ENCODE results near the gene UMAD1.
A peak's percentile ranks its signal among the peaks of the same experiment; 100 is the strongest.

The UMAD1 gene

GRCh38 chr7:7736671-7737070 lies 96.1 kb downstream of the UMAD1 start:
- DNase-seq: no peak

DNA sequence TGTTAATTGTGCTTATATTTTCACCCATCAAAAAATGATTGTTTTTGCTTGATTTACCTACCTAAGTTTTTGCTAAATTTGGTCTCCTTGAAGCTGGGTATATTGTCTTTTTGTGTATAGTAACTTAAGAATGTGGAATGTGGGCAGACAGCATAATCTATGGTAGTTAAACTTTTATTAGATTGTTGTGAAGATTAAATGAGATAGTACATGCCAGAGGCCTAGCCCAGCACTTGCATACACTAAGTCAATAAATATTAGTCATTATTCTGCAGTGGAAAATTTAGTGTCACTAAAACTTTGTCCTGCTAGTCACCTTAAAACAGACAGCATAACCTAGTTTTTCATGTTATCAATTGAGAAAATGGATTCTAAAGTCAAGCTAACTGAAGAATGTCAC lies 97.1 kb downstream of the UMAD1 start:
- DNase-seq: no peak

- no peak for DNase-seq
Observed at GRCh38 chr7:7738177-7738576, 97.6 kb downstream of the UMAD1 start.

DNA sequence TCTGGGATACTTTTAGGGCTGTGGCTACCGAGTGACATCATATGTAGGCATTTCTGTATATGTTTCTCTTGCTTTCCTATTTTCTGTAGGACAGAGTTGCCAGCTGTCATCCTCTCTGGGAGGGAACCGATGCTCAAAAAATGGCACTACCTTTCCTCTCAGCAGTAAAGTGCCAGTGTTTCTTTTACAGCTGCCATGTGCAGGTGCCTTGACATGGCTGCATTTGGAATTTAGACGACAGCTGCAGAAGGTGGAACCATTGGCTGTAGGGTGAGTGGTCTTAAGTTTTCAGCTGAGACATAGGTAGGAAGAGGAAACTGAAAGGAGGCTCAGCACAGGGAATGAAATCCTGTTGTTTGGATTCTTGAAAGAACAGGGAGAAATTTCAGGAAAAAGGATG lies 98.1 kb downstream of the UMAD1 start:
- DNase-seq: no peak

- DNase-seq: no peak
Observed at GRCh38 chr7:7739204-7740036, 98.9 kb downstream of the UMAD1 start.

DNA sequence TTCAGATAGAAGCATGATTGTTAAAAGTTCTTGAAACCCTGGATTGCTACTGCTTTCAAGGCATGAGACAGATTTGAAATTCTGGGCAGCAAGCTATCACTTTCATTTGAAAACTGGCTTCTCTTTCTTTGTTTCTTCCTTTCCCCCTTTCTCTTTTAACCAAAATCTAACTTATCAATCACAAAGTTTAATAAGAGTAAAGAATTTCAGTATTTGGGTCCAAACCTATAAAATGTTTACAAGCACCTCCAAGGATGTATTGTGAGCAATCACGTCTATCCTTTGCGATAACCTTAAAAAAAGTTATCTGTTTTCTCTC lies 99.4 kb downstream of the UMAD1 start:
- no peak for DNase-seq

DNA sequence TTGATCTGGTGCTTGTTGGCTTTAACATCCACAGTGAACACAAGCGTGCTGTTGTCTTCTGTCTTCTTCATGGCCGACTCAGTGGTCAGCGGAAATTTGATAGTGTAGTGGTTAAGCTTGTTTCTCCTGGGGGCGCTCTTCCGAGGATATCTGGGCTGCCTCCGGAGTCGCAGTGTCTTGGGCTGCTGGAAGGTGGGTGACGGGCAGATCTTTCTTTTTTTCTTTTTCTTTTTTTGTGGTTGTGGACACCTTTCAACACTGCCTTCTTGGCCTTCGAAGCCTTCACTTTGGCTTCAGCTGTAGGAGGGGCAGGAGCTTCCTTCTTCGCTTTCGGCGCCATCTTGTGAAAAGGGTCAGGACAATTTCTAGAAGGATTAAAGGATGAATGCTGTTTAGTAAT lies 101.7 kb downstream of the UMAD1 start:
- DNase-seq: no peak

- DNase-seq: no peak
Observed at GRCh38 chr7:7745258-7745657, 104.7 kb downstream of the UMAD1 start.

DNA sequence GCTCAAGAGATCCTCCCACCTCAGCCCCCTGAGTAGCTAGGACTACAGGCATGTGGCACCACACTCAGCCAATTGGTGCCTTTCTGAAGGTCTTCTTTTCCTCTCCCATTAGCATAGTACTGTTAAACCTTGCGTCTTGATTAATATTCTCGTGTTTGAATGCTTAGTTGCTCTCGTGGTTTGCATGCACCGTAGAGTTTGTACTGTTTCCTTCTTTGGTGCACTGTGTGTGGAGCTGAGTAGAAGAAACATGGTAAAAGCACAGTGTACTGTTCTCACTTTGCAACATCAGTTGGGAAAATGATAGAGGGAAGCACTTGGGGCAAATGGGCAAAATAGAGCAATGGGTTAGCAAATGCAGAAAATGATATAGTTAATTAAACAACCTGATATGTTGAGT lies 105.4 kb downstream of the UMAD1 start:
- no peak for DNase-seq

DNA sequence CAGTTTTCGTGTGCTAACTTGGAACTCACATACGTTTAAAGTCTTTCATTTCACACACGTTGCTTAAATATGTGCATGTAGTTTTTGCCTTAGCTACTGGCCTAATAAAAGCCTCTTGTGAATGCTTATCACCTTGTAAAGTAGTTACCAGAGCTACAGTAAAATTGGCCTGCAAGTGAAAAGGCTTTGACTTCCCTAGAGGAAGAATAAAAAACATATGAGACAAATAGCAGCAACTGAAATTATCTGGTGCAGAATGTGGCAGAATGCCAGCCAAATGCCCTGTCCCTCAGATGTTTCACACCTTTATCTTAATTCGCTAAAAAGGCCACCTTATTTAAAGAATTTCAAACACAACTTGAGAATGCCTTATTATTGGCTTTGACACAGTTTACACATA lies 105.9 kb downstream of the UMAD1 start:
- DNase-seq: no peak

- no peak for DNase-seq
Observed at GRCh38 chr7:7750571-7751242, 110.2 kb downstream of the UMAD1 start.

- DNase-seq: no peak
Observed at GRCh38 chr7:7751243-7752092, 110.9 kb downstream of the UMAD1 start.

DNA sequence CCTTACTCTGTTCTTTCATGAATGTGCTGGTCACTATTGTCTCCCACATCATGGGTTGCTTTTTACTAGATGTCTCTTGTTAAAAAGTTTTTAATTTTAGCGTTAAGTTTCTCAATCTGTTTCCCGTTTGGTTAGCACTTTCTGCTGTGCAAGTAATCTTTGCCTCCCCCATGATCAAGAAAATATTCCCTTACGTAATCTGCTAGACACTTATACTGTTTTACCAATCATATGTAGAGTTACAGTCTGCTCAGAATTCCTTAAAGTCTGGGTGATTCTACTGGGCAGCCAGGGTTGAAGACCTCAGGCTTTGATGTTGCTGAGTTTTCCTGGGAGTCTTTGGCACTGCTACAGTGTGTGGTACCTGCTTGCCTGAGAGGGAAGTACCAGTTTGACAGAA lies 116.0 kb downstream of the UMAD1 start:
- no peak for DNase-seq

- DNase-seq: no peak
Observed at GRCh38 chr7:7757576-7757975, 117.0 kb downstream of the UMAD1 start.

DNA sequence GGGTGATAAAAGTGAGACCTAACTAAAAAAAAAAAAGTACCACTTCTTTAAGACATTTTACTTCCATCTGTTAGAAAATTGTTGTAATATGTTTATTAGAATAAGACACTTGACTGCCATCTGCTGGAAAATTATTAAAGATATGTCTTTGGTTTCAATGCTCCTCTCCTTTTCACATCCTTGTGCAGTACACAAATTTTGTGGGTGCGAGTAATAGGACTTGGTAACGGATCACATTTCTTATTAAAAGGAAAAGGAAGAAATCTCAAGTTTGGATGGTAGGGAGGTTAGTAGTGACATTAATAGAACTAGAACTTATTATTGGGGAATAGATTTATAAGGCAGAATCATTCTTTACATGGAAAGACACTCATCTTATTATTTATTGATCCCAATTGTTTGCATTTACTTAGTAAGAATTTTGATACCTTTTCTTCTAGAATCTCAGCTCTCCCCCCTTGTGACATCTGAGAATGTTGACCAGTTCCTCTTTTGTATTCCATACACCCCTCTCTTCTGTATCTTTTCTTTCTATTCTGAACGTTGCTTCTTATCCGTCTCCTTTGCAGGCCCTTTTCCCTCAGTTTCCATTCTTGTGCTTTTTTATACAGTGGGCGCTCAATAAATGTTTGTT lies 120.9 kb downstream of the UMAD1 start:
- DNase-seq: no peak

DNA sequence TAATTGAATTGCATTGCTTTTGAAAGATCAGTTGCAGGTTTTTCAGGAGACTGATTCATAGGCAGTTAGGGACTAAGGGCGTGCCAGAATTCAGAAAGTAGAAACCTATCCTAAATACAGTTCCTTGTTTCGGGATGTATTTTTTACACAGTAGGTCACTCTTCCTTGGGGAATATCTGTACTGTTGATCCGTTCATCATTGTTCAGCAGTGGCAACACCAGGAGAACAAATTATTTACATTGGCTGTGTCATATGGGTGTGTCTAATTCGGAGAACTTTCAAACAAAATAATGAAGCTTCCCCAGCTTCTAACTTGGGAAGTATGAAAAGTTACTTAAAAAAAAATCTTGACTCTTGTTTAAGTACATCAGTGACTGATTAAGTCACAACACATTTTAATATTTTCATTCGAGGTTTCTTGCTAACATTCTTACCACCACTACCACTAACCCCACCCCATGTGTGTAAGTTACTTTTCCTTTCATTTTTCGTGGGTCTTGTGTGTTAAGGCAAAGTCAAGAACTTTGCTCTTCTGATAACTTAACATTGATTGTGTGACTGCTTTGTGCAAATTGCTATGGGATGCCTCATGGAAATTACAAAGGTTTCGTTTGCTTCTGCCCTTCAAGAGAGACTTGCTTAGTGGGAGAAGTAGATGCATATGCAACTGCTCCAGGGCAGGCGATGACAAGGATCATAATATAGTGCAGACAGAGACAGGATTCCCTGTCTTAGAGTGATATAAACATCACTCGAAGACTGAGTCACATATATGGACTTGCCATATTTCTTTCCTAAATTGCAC lies 121.6 kb downstream of the UMAD1 start:
- DNase-seq: peak; percentile 6

GRCh38 chr7:7764520-7765396 lies 124.2 kb downstream of the UMAD1 start:
- no peak for DNase-seq

- no peak for DNase-seq
Observed at GRCh38 chr7:7765422-7765821, 124.9 kb downstream of the UMAD1 start.

GRCh38 chr7:7766671-7767070 lies 126.1 kb downstream of the UMAD1 start:
- no peak for DNase-seq

- DNase-seq: no peak
Observed at GRCh38 chr7:7768977-7769709, 128.6 kb downstream of the UMAD1 start.
